MV-4-11 (cell line): ENCODE results near the gene PDGFD.

Experiments used
- DNase-seq: peaks from one replicate; lab custom pipeline; 2025; lab: John Stamatoyannopoulos, UW

The PDGFD gene

GRCh38 chr11:104093426-104094280 lies 70.3 kb downstream of the PDGFD start:
- DNase-seq: peak; percentile 10

GRCh38 chr11:104092744-104093143 lies 71.2 kb downstream of the PDGFD start:
- no peak for DNase-seq

GRCh38 chr11:104091281-104092096 lies 72.5 kb downstream of the PDGFD start:
- DNase-seq: no peak

- DNase-seq: no peak
Observed at GRCh38 chr11:104090767-104091166, 73.2 kb downstream of the PDGFD start.

GRCh38 chr11:104089481-104089880 lies 74.5 kb downstream of the PDGFD start:
- DNase-seq: peak; percentile 4

- DNase-seq: no peak
Observed at GRCh38 chr11:104086621-104087020, 77.3 kb downstream of the PDGFD start.

- no peak for DNase-seq
Observed at GRCh38 chr11:104078995-104079394, 85.0 kb downstream of the PDGFD start.

GRCh38 chr11:104078245-104078644 lies 85.7 kb downstream of the PDGFD start:
- peak; percentile 64 for DNase-seq

GRCh38 chr11:104076455-104076854 lies 87.5 kb downstream of the PDGFD start:
- no peak for DNase-seq

- peak; percentile 60 for DNase-seq
Observed at GRCh38 chr11:104075706-104076105, 88.2 kb downstream of the PDGFD start.

GRCh38 chr11:104075091-104075490 lies 88.9 kb downstream of the PDGFD start:
- peak; percentile 9 for DNase-seq

GRCh38 chr11:104073950-104074705 lies 89.8 kb downstream of the PDGFD start:
- peak; percentile 99 for DNase-seq

GRCh38 chr11:104067534-104067933 lies 96.4 kb downstream of the PDGFD start:
- no peak for DNase-seq

- DNase-seq: peak; percentile 73
Observed at GRCh38 chr11:104064034-104064630, 99.8 kb downstream of the PDGFD start.

- peak; percentile 93 for DNase-seq
Observed at GRCh38 chr11:104061853-104062521, 102.0 kb downstream of the PDGFD start.

GRCh38 chr11:104060820-104061219 lies 103.1 kb downstream of the PDGFD start:
- peak; percentile 75 for DNase-seq

GRCh38 chr11:104060004-104060794 lies 103.7 kb downstream of the PDGFD start:
- DNase-seq: peak; percentile 11

- DNase-seq: no peak
Observed at GRCh38 chr11:104058680-104059079, 105.3 kb downstream of the PDGFD start.

- no peak for DNase-seq
Observed at GRCh38 chr11:104057908-104058307, 106.0 kb downstream of the PDGFD start.

- no peak for DNase-seq
Observed at GRCh38 chr11:104055596-104055995, 108.4 kb downstream of the PDGFD start.
